Smooth muscle cell (in vitro differentiated cells): ENCODE data around the gene COX17. TPM values are rescaled to one million over a fixed set of nuclear protein-coding genes. Genes with fewer than 3 reads are reported as not detected.

ENCODE experiments used
- DNase-seq: peaks from one replicate; lab custom pipeline; 2025; ENCODE audit not compliant: unreplicated experiment; lab: John Stamatoyannopoulos, UW
- H2AFZ ChIP-seq: fragments of 200-600 bp; sonication (generic); 2 replicates; pipeline ENCODE4 v1.6.0; 2016; ENCODE audit warnings: antibody characterized with exemption, low read depth, mild to moderate bottlenecking
- H3F3A ChIP-seq: fragments of 200-600 bp; sonication (generic); 2 replicates; pipeline ENCODE4 v1.6.0; 2017; ENCODE audit warnings: antibody characterized with exemption, low read depth
- H3K27ac ChIP-seq: fragments of 200-600 bp; sonication (generic); 2 replicates; pipeline ENCODE4 v1.5.1; 2016; ENCODE audit warnings: low read depth, mild to moderate bottlenecking
- H3K27me3 ChIP-seq: fragments of 200-600 bp; sonication (generic); 2 replicates; pipeline ENCODE4 v1.6.1; 2016; ENCODE audit warnings: low read depth, mild to moderate bottlenecking
- H3K36me3 ChIP-seq: fragments of 200-600 bp; sonication (generic); 2 replicates; pipeline ENCODE4 v1.5.1; 2016; ENCODE audit warnings: low read depth
- H3K4me1 ChIP-seq: fragments of 200-600 bp; sonication (generic); 2 replicates; pipeline ENCODE4 v1.5.1; 2016; ENCODE audit warnings: low read depth
- H3K4me2 ChIP-seq: fragments of 200-600 bp; sonication (generic); 2 replicates; pipeline ENCODE4 v1.6.0; 2016; ENCODE audit warnings: mild to moderate bottlenecking
- H3K4me3 ChIP-seq: fragments of 200-600 bp; sonication (generic); 2 replicates; pipeline ENCODE4 v1.5.1; 2016; ENCODE audit warnings: mild to moderate bottlenecking
- H3K79me2 ChIP-seq: fragments of 200-600 bp; sonication (generic); 2 replicates; pipeline ENCODE4 v1.6.0; 2016; ENCODE audit warnings: low read depth, mild to moderate bottlenecking
- H3K9ac ChIP-seq: fragments of 200-600 bp; sonication (generic); 2 replicates; pipeline ENCODE4 v1.6.0; 2016; ENCODE audit warnings: low read depth
- H3K9me3 ChIP-seq: fragments of 200-600 bp; sonication (generic); replicated peaks from 2 replicates; pipeline ENCODE4 v1.5.1; 2016; ENCODE audit warnings: low read depth
- H4K20me1 ChIP-seq: fragments of 200-600 bp; sonication (generic); 2 replicates; pipeline ENCODE4 v1.6.0; 2016; ENCODE audit warnings: low read depth
- WGBS: methylation state at CpG from one replicate; pipeline ENCODE4 v1.1.7; 2016; ENCODE audit warnings: low lambda C conversion rate; 5-methylcytosine and 5-hydroxymethylcytosine counted together
- polyA plus RNA-seq: library from polyadenylated mRNA; unstranded; fragments of >200 nt; fragmentation: Nextera tagmentation; extraction: Ambion mirVana; gene quantifications from 2 replicates; pipeline ENCODE4 v1.2.1, GENCODE V29; 2016
- total RNA-seq: library from RNA; depleted of rRNA; stranded (reverse); fragments of >200 nt; gene quantifications from 2 replicates; pipeline ENCODE4 v1.2.3, GENCODE V29; 2014
- TF ChIP-seq, protein P1 (sequence below): fragments of 200-600 bp; sonication (generic); IDR thresholded peaks from 2 replicates; pipeline ENCODE4 v1.5.1; 2017; ENCODE audit warnings: borderline replicate concordance, mild to moderate bottlenecking, antibody characterized with exemption; ENCODE audit not compliant: insufficient read depth, poor library complexity, severe bottlenecking

COX17 gene
- total and polyA plus RNA-seq, 2 experiments from 2014 or later = 47.0 to 69.4 TPM

GRCh38 chr3:119643528-119643927 is 33.7 kb downstream of the COX17 start:
- Histone ChIP-seq H3K79me2 (no peaks in the 10 kb centered on the region), H3K27ac (peak overlapping the region; percentile 5), H3K9ac (no peak overlapping the region), H2AFZ (no peak overlapping the region), H3K4me2 (no peak overlapping the region), H3K9me3 (no peaks in the 10 kb centered on the region), H3K4me1 (peaks cover 24% of the 10 kb centered on the region), H4K20me1 (no peaks in the 10 kb centered on the region), H3K4me3 (no peak overlapping the region), H3F3A (peaks cover 16% of the 10 kb centered on the region), H3K36me3 (no peaks in the 10 kb centered on the region), H3K27me3 (no peaks in the 10 kb centered on the region)
- DNase-seq = no peak
- TF ChIP-seq, protein P1, sequence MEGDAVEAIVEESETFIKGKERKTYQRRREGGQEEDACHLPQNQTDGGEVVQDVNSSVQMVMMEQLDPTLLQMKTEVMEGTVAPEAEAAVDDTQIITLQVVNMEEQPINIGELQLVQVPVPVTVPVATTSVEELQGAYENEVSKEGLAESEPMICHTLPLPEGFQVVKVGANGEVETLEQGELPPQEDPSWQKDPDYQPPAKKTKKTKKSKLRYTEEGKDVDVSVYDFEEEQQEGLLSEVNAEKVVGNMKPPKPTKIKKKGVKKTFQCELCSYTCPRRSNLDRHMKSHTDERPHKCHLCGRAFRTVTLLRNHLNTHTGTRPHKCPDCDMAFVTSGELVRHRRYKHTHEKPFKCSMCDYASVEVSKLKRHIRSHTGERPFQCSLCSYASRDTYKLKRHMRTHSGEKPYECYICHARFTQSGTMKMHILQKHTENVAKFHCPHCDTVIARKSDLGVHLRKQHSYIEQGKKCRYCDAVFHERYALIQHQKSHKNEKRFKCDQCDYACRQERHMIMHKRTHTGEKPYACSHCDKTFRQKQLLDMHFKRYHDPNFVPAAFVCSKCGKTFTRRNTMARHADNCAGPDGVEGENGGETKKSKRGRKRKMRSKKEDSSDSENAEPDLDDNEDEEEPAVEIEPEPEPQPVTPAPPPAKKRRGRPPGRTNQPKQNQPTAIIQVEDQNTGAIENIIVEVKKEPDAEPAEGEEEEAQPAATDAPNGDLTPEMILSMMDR = no peak
- WGBS = 84% methylated on average over 2 of the region's 2 CpGs

- no peaks in the 10 kb centered on the region for H3K27me3 ChIP-seq
- peak overlapping the region; percentile 5 for H3K27ac ChIP-seq
- WGBS = 71% methylated on average over 5 of the region's 5 CpGs
- TF ChIP-seq, protein P1 = no peak
- DNase-seq = no peak
- H3K4me3 ChIP-seq = no peak overlapping the region
- H4K20me1 ChIP-seq = no peaks in the 10 kb centered on the region
- H2AFZ ChIP-seq = no peak overlapping the region
- H3K36me3 ChIP-seq = no peaks in the 10 kb centered on the region
- H3F3A ChIP-seq = peaks cover 16% of the 10 kb centered on the region
- no peak overlapping the region for H3K9ac ChIP-seq
- peaks cover 24% of the 10 kb centered on the region for H3K4me1 ChIP-seq
- H3K4me2 ChIP-seq = no peak overlapping the region
- no peaks in the 10 kb centered on the region for H3K79me2 ChIP-seq
- H3K9me3 ChIP-seq = no peaks in the 10 kb centered on the region
Observed at GRCh38 chr3:119642746-119643473, 34.3 kb downstream of the COX17 start.

DNA sequence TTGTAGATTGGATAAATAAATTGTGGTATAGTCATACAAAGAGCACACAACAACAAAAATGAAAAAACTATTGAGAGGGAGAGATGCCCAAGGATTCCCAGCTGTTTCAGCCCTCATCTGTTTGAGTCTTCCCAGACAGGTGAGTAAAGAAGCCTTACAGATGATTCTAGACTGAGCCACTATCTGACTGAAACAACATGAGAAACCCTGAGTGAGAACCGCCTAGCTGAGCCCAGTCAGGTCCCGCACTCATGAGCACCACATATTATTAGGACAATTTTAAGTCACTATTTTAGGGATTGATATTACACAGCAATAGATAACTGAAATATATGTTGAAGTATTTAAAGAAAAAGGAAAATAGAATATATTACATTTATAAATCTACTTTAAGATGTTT is 35.8 kb downstream of the COX17 start:
- peaks cover 23% of the 10 kb centered on the region for H3K4me1 ChIP-seq
- WGBS = 100% methylated on average over 2 of the region's 2 CpGs
- TF ChIP-seq, protein P1 = no peak

More for the DNA sequence above, 35.8 kb downstream of the COX17 start:
- Histone ChIP-seq H3K9ac (no peak overlapping the region), H3K79me2 (no peaks in the 10 kb centered on the region), H3K36me3 (no peaks in the 10 kb centered on the region), H2AFZ (no peak overlapping the region), H3K9me3 (no peaks in the 10 kb centered on the region), H3K27ac (no peak overlapping the region), H3K4me2 (no peak overlapping the region), H4K20me1 (no peaks in the 10 kb centered on the region), H3K4me3 (no peak overlapping the region), H3F3A (peaks cover 23% of the 10 kb centered on the region), H3K27me3 (no peaks in the 10 kb centered on the region)
- DNase-seq = no peak
